ENCODE results near the gene FAM98B. TPM values are rescaled to one million over a fixed set of nuclear protein-coding genes. Genes with fewer than 3 reads are reported as not detected.

The FAM98B gene
- total RNA-seq, 2 experiments from 2014 or later: 8.5 to 29.1 TPM

DNA sequence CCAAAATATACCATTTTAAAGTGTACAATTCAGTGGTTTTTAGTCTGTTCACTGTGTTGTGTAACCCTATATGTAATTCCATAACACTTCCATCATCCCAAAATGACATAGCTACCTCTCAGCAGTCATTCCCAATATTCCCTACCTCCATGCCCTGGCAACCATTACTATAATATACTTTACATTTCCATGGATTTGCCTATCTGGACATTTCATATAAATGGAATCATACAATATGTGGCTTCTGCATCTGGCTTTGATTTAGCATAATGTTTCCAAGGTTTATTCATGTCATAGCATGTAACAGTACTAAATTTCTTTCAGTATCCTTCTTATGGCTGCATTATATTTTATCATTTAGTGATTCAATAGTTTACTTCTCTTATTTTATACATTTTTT is 25.3 kb downstream of the FAM98B start:
- H2AFZ ChIP-seq (ENCODE audit: low read length): no peak overlapping the region
- no peaks in the 10 kb centered on the region for H4K20me1 ChIP-seq (ENCODE audit: insufficient read depth, low read length)
- H3K79me2 ChIP-seq (ENCODE audit: insufficient read depth, low read depth, low read length): no peaks in the 10 kb centered on the region
- no peak overlapping the region for H3K4me2 ChIP-seq (ENCODE audit: low read length)
- intact Hi-C loops (cut with micrococcal nuclease; ENCODE audit: unreplicated experiment): no loop called here
- CTCF ChIA-PET (ENCODE audit: unreplicated experiment): no interaction called here
- TF ChIP-seq, protein P1, sequence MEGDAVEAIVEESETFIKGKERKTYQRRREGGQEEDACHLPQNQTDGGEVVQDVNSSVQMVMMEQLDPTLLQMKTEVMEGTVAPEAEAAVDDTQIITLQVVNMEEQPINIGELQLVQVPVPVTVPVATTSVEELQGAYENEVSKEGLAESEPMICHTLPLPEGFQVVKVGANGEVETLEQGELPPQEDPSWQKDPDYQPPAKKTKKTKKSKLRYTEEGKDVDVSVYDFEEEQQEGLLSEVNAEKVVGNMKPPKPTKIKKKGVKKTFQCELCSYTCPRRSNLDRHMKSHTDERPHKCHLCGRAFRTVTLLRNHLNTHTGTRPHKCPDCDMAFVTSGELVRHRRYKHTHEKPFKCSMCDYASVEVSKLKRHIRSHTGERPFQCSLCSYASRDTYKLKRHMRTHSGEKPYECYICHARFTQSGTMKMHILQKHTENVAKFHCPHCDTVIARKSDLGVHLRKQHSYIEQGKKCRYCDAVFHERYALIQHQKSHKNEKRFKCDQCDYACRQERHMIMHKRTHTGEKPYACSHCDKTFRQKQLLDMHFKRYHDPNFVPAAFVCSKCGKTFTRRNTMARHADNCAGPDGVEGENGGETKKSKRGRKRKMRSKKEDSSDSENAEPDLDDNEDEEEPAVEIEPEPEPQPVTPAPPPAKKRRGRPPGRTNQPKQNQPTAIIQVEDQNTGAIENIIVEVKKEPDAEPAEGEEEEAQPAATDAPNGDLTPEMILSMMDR (conservative IDR thresholded peaks at IDR 0.05; ENCODE audit: low read length): no peak
- no peak for TF ChIP-seq EZH2phosphoT487 (IDR thresholded peaks at IDR 0.05; ENCODE audit: borderline replicate concordance, low read depth, low read length)
- H3K9me3 ChIP-seq (ENCODE audit: low read length): no peaks in the 10 kb centered on the region
- no peak overlapping the region for H3K27ac ChIP-seq (ENCODE audit: low read depth, low read length, poor library complexity, severe bottlenecking)
- POLR2A ChIA-PET: interaction anchor here (0.7 kb wide), 1 partner anchor 195 kb away, joined by 3 read pairs; no protein-coding TSS in a partner anchor
- peaks cover 70% of the 10 kb centered on the region for H3K36me3 ChIP-seq (ENCODE audit: insufficient read depth, low read length)
- DNase-seq (ENCODE audit: low spot score): no peak
- H3K4me3 ChIP-seq (ENCODE audit: low read depth, low read length, poor library complexity, severe bottlenecking): no peak overlapping the region
- no peaks in the 10 kb centered on the region for H3K9me2 ChIP-seq (ENCODE audit: insufficient read depth, low read length)
- no peaks in the 10 kb centered on the region for H3K4me1 ChIP-seq (ENCODE audit: insufficient read depth, low read length, poor library complexity, severe bottlenecking)
- no TSS peak for BruUV-seq (replicated peaks)

DNA sequence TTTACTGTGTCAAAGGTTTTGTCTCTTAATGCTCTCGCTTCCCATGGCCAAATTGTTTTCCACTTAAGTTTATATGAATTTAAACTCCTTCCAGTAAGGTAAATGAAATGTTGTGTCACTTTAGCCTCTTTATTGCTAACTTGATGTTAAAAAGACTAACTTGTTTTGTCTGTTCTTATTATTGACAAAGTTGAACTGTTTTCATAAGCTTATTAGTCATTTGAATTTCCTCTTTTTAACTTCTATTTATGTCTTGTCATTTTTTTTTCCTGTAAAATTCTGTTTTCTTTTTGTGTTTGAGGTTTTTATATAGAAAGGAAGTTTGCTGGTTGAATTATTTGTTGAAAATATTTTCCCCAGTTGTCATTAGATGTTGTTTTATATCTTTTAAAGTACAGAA is 25.8 kb downstream of the FAM98B start:
- no peaks in the 10 kb centered on the region for H3K9me3 ChIP-seq (ENCODE audit: low read length)
- TF ChIP-seq, protein P1 (conservative IDR thresholded peaks at IDR 0.05; ENCODE audit: low read length): no peak
- no peak for TF ChIP-seq EZH2phosphoT487 (IDR thresholded peaks at IDR 0.05; ENCODE audit: borderline replicate concordance, low read depth, low read length)
- POLR2A ChIA-PET: interaction anchor here (0.6 to 0.7 kb wide), 2 partner anchors 180 to 194 kb away, joined by 3 read pairs; no protein-coding TSS in a partner anchor
- BruUV-seq (replicated peaks): no TSS peak
- no peak for DNase-seq (ENCODE audit: low spot score)
- CTCF ChIA-PET (ENCODE audit: unreplicated experiment): no interaction called here
- peaks cover 65% of the 10 kb centered on the region for H3K36me3 ChIP-seq (ENCODE audit: insufficient read depth, low read length)
- H3K4me2 ChIP-seq (ENCODE audit: low read length): no peak overlapping the region
- H3K9me2 ChIP-seq (ENCODE audit: insufficient read depth, low read length): no peaks in the 10 kb centered on the region
- intact Hi-C loops (cut with micrococcal nuclease; ENCODE audit: unreplicated experiment): no loop called here
- no peaks in the 10 kb centered on the region for H4K20me1 ChIP-seq (ENCODE audit: insufficient read depth, low read length)
- no peaks in the 10 kb centered on the region for H3K4me1 ChIP-seq (ENCODE audit: insufficient read depth, low read length, poor library complexity, severe bottlenecking)
- H3K79me2 ChIP-seq (ENCODE audit: insufficient read depth, low read depth, low read length): no peaks in the 10 kb centered on the region
- no peak overlapping the region for H2AFZ ChIP-seq (ENCODE audit: low read length)
- H3K27ac ChIP-seq (ENCODE audit: low read depth, low read length, poor library complexity, severe bottlenecking): no peak overlapping the region
- no peak overlapping the region for H3K4me3 ChIP-seq (ENCODE audit: low read depth, low read length, poor library complexity, severe bottlenecking)

DNA sequence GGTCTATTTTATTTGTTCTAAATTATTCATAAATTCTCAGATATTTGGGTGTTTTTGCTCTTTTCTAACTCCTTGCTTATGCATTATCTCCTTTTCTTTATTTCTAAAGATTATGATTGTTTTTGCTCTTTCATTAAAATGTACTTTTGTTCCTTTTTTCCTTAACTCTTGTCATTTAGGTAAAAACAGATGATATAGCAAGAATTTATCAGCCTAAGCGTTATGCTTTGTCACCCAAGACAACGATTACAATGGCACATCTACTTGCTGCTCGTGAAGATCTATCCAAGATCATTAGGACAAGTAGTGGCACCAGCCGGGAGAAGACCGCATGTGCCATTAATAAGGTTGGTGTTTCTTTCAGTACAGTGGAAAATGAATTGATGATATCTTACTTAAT is 27.2 kb downstream of the FAM98B start:
- POLR2A ChIA-PET: interaction anchor here (0.8 to 1.3 kb wide), 2 partner anchors 10 to 12 kb away, joined by 3 to 4 read pairs; no protein-coding TSS in a partner anchor
- Histone ChIP-seq H3K4me2 (ENCODE audit: low read length) (no peak overlapping the region), H3K4me1 (ENCODE audit: insufficient read depth, low read length, poor library complexity, severe bottlenecking) (no peaks in the 10 kb centered on the region), H3K27ac (ENCODE audit: low read depth, low read length, poor library complexity, severe bottlenecking) (no peak overlapping the region), H4K20me1 (ENCODE audit: insufficient read depth, low read length) (no peaks in the 10 kb centered on the region), H3K79me2 (ENCODE audit: insufficient read depth, low read depth, low read length) (no peaks in the 10 kb centered on the region), H3K4me3 (ENCODE audit: low read depth, low read length, poor library complexity, severe bottlenecking) (no peak overlapping the region), H3K36me3 (ENCODE audit: insufficient read depth, low read length) (peaks cover 53% of the 10 kb centered on the region), H3K9me3 (ENCODE audit: low read length) (no peaks in the 10 kb centered on the region), H2AFZ (ENCODE audit: low read length) (no peak overlapping the region), H3K9me2 (ENCODE audit: insufficient read depth, low read length) (no peaks in the 10 kb centered on the region)
- BruUV-seq (replicated peaks): no TSS peak
- CTCF ChIA-PET (ENCODE audit: unreplicated experiment): no interaction called here
- no peak for TF ChIP-seq EZH2phosphoT487 (IDR thresholded peaks at IDR 0.05; ENCODE audit: borderline replicate concordance, low read depth, low read length)
- TF ChIP-seq, protein P1 (conservative IDR thresholded peaks at IDR 0.05; ENCODE audit: low read length): no peak
- intact Hi-C loops (cut with micrococcal nuclease; ENCODE audit: unreplicated experiment): no loop called here
- no peak for DNase-seq (ENCODE audit: low spot score)

Data from OCI-LY7 (cell line).